Right atrium auricular region (tissue), 2 donors: ENCODE results near the gene NECTIN4. TPM values are rescaled to one million over a fixed set of nuclear protein-coding genes. Genes with fewer than 3 reads are reported as not detected.

ENCODE experiments used
- DNase-seq: peaks from one replicate; pipeline ENCODE4 v3.0.0-alpha.2; 2019; ENCODE audit warnings: low spot score
- H3K27ac ChIP-seq, 2 donors: fragments of 200-600 bp; sonication (generic); 1 replicate in 1 of 2; 2 replicates in 1 of 2; pipeline ENCODE4 v1.5.1; 2016 to 2019
- H3K27me3 ChIP-seq, 2 donors: fragments of 200-600 bp; sonication (generic); one replicate each; pipeline versions ENCODE4 v1.5.1 to v1.6.0; 2017 to 2019
- H3K36me3 ChIP-seq: fragments of 200-600 bp; sonication (generic); one replicate; pipeline ENCODE4 v1.5.1; 2016
- H3K4me1 ChIP-seq, 2 donors: fragments of 200-600 bp; sonication (generic); one replicate each; pipeline versions ENCODE4 v1.5.1 to v1.6.0; 2017 to 2019
- H3K4me3 ChIP-seq, 2 donors: fragments of 200-600 bp; sonication (generic); 1 replicate in 1 of 2; 2 replicates in 1 of 2; pipeline ENCODE4 v1.5.1; 2017 to 2019; ENCODE audit warnings: mild to moderate bottlenecking in 1 of 2, moderate library complexity in 1 of 2
- H3K9me3 ChIP-seq, 2 donors: fragments of 200-600 bp; sonication (generic); one replicate each; pipeline ENCODE4 v1.5.1; 2019
- total RNA-seq, 2 donors: library from RNA; depleted of rRNA; stranded (reverse); fragments of >200 nt; gene quantifications; one replicate each; pipeline ENCODE4 v1.1.0, GENCODE V29; 2016
- TF ChIP-seq, protein P1 (sequence below), 2 donors: fragments of 200-600 bp; sonication (generic); IDR thresholded peaks; one replicate each; pipeline ENCODE4 v1.5.1; 2019; ENCODE audit warnings: antibody characterized with exemption in 2 of 2

Gene NECTIN4
- total RNA-seq, 2 donors from 2014 or later: 0.75 TPM; not detected in 1

DNA sequence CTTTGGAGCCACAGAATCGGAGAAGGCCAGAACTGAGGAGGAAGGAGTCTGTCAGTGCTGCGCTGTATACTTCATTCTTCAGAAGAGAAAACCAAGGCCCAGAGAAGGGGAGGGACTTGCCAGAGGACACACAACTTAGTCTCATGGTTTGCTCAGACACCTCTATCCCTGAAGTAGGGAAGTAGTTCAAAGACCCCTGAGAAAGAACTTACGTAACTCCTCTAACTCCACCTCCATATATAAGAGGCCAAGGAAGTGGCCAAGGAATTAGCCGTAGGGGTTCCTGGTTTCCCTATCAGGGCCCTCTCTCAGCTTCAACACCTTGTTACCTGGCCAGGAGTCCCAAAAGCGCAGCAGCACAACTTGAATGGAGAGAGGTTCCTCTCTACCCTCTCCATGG lies 580 bp upstream of the NECTIN4 start:
- no peak overlapping the region for H3K4me3 ChIP-seq
- no peaks in the 10 kb centered on the region for H3K9me3 ChIP-seq
- no peaks in the 10 kb centered on the region for H3K4me1 ChIP-seq
- TF ChIP-seq, protein P1, sequence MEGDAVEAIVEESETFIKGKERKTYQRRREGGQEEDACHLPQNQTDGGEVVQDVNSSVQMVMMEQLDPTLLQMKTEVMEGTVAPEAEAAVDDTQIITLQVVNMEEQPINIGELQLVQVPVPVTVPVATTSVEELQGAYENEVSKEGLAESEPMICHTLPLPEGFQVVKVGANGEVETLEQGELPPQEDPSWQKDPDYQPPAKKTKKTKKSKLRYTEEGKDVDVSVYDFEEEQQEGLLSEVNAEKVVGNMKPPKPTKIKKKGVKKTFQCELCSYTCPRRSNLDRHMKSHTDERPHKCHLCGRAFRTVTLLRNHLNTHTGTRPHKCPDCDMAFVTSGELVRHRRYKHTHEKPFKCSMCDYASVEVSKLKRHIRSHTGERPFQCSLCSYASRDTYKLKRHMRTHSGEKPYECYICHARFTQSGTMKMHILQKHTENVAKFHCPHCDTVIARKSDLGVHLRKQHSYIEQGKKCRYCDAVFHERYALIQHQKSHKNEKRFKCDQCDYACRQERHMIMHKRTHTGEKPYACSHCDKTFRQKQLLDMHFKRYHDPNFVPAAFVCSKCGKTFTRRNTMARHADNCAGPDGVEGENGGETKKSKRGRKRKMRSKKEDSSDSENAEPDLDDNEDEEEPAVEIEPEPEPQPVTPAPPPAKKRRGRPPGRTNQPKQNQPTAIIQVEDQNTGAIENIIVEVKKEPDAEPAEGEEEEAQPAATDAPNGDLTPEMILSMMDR (IDR thresholded peaks at IDR 0.05): no peak
- H3K27me3 ChIP-seq: no peaks in the 10 kb centered on the region
- no peak for DNase-seq
- H3K36me3 ChIP-seq: no peaks in the 10 kb centered on the region
- H3K27ac ChIP-seq: no peak overlapping the region

DNA sequence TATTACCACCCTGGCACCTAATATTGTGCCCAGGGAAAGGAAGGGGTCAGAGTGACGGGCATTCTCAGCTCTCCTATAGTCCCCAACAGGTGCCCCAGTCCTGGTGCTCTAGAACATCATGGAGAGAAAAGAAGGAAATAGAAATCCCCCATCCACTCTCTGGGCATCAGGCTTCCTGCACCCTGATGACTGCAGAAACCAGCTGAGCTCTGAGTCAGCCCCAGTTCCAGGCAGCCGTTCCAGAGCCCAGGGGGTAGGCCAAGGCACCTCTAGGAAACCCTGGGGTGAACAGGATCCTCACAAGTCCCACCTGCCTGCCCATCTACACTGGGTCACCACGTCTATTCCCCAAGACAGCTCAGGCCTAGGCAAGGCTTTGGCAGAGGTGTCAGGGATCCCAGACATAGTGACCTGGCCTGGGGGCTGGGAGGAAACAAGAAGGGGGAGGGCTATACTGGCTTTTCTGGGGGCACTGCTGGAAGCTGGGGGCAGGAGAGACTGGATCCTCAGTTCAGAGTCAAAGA lies 709 bp downstream of the NECTIN4 start:
- Histone ChIP-seq H3K36me3 (no peaks in the 10 kb centered on the region), H3K9me3 (no peaks in the 10 kb centered on the region), H3K27me3 (no peaks in the 10 kb centered on the region), H3K4me1 (no peaks in the 10 kb centered on the region), H3K4me3 (no peak overlapping the region), H3K27ac (no peak overlapping the region)
- no peak for DNase-seq
- TF ChIP-seq, protein P1 (IDR thresholded peaks at IDR 0.05): no peak

DNA sequence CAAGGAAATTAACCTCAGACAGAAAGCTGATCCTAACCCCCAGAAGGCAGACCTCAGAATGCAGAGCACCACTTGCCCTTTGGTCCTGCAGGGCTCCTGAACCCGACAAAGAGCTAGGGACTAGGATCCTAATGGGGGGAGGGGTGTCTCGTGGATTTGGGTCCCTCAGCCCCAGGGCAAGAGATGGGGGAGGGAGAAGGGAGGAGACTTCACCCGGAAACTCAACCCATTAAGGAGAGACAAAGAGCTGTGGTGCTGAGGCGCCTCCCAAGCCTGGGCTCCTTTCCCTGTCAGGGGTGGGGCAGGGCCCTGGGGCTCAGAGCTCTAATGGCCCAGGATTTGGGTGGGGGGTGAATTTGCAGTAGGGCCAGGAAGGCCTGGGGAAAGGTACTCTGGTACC lies 2.9 kb downstream of the NECTIN4 start:
- TF ChIP-seq, protein P1 (IDR thresholded peaks at IDR 0.05): no peak
- no peaks in the 10 kb centered on the region for H3K4me1 ChIP-seq
- no peak for DNase-seq
- no peak overlapping the region for H3K27ac ChIP-seq
- no peaks in the 10 kb centered on the region for H3K9me3 ChIP-seq
- no peaks in the 10 kb centered on the region for H3K27me3 ChIP-seq
- no peaks in the 10 kb centered on the region for H3K36me3 ChIP-seq
- no peak overlapping the region for H3K4me3 ChIP-seq

DNA sequence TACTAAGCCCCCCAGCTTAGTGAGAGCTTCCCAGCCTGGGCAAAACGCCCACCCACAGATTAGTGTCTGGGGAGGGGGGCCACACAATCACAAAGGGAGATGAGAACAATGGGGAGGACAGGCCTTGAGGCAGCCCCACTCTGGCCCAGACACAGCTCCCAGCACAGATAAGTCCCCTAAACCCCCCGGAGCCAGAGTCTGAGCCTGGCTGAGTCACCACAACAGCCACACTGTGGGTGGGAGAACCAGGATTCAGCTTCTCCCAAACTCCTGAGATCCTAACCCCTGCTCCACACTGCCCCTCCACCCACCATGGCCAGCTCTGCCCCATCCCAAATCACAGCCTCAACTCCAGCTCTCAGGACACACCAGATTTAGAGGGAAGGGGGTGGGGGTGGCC lies 4.2 kb downstream of the NECTIN4 start:
- DNase-seq: no peak
- TF ChIP-seq, protein P1 (IDR thresholded peaks at IDR 0.05): no peak
- no peak overlapping the region for H3K4me3 ChIP-seq

DNA sequence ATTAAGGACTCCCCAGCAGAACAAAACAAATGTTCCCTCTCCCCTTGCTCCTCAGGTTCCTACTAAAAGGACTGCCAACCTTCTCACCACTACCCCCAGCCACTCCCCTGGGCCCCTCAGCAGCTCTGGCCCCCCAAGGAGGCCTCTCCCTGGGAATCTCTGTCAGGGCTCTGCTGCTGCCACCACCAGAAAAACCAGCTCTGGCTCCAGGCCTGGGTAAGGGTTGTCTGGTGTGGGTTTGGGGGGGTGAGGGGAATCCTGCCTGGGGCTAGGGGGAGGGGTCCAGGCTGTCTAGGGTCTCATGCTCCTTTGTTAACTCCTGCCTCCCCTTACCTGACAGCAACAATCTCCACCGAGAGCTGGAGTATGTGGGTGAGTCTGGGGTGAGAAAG lies 4.8 kb downstream of the NECTIN4 start:
- TF ChIP-seq, protein P1 (IDR thresholded peaks at IDR 0.05): no peak
- H3K27me3 ChIP-seq: no peaks in the 10 kb centered on the region
- H3K27ac ChIP-seq: no peak overlapping the region
- no peaks in the 10 kb centered on the region for H3K4me1 ChIP-seq
- no peaks in the 10 kb centered on the region for H3K36me3 ChIP-seq
- H3K9me3 ChIP-seq: no peaks in the 10 kb centered on the region
- H3K4me3 ChIP-seq: no peak overlapping the region
- DNase-seq: no peak

More for the DNA sequence above, 4.2 kb downstream of the NECTIN4 start:
- no peaks in the 10 kb centered on the region for H3K9me3 ChIP-seq
- H3K27ac ChIP-seq: no peak overlapping the region
- H3K4me1 ChIP-seq: no peaks in the 10 kb centered on the region
- no peaks in the 10 kb centered on the region for H3K36me3 ChIP-seq
- H3K27me3 ChIP-seq: no peaks in the 10 kb centered on the region
